Activated naive CD4-positive, alpha-beta T cell treated with anti-CD3 and anti-CD28 coated beads for 36 hours (primary cell): ENCODE measurements around the gene CEBPE. TPM values are rescaled to one million over a fixed set of nuclear protein-coding genes. Genes with fewer than 3 reads are reported as not detected.

Experiments
- CTCF ChIA-PET: fragments of 350-600 bp; sonication (Branson Sonifier 250); formaldehyde crosslinking; loops from one replicate; lab custom pipeline; 2021; ENCODE audit warnings: antibody characterized with exemption; lab: Charles Lee
- DNase-seq: peaks from one replicate; pipeline ENCODE4 v3.0.0-alpha.2; 2020
- H3K27ac Mint-ChIP-seq: one replicate; pipeline ENCODE4 v1.8.0; 2021; ENCODE audit warnings: mild to moderate bottlenecking, mixed read lengths
- H3K27me3 Mint-ChIP-seq: one replicate; pipeline ENCODE4 v1.8.0; 2021; ENCODE audit warnings: low read depth, mixed read lengths
- H3K36me3 Mint-ChIP-seq: one replicate; pipeline ENCODE4 v1.8.0; 2021; ENCODE audit warnings: low read depth, mixed read lengths
- H3K4me1 Mint-ChIP-seq: one replicate; pipeline ENCODE4 v1.8.0; 2021; ENCODE audit warnings: low read depth, mixed read lengths
- H3K4me3 Mint-ChIP-seq: one replicate; pipeline ENCODE4 v1.8.0; 2021; ENCODE audit warnings: mild to moderate bottlenecking, moderate library complexity, mixed read lengths
- H3K9me3 Mint-ChIP-seq: one replicate; pipeline ENCODE4 v1.8.0; 2021; ENCODE audit warnings: mixed read lengths
- intact Hi-C: fragments of 100-400 bp; cut with micrococcal nuclease; formaldehyde crosslinking; loops from one replicate; pipeline ENCODE4 v1.15.1; 2023
- total RNA-seq, 2 experiments: library from RNA; stranded (reverse); gene quantifications; one replicate each; pipeline ENCODE4 v1.2.3, GENCODE V29; 2021

CEBPE gene
- total RNA-seq, 2 experiments from 2014 or later: 0.37 to 0.43 TPM

DNA sequence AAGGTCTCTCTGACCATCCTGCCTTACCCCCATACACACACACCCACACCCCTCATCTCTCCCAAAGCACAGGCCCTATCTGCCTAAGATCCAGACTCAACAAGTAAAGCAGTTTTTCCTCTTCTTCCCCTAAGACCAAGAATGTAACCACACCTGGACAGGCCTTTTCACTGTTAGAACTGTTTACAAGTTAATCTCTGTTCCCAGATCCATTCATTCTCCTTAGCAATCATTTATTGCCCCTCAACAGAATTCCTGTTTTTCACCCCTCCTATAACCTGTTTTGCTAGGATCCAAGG, 12.4 kb downstream of the CEBPE start:
- Mint-ChIP-seq H3K4me3 (no peak overlapping the region), H3K36me3 (no peaks in the 10 kb centered on the region), H3K27me3 (no peaks in the 10 kb centered on the region), H3K9me3 (no peaks in the 10 kb centered on the region), H3K4me1 (no peaks in the 10 kb centered on the region), H3K27ac (no peak overlapping the region)
- intact Hi-C loops: no loop called here
- DNase-seq: no peak
- CTCF ChIA-PET: no interaction called here

DNA sequence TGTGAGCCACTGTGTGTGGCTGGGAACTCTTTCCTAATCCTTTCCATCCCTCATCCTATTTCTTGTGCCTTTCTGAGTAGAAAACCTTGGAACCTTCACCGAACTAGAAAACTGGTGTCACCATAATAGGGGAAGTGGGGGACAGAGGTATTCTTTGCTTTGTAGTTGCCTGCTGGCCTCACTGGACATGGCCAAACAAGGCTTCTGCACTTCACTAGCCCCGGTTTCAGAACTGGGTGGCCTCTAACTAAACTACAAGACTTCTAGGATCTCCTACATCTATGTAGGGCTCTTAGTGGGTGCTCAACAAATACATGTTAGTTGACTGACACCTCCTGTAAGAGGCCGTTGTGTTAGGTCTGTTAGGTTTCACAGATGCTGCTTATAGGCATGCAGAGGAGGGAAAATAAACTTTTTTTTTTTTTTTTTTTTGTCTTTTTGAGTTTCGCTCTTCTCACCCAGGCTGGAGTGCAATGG, 13.7 kb downstream of the CEBPE start:
- Mint-ChIP-seq H3K27me3 (no peaks in the 10 kb centered on the region), H3K9me3 (no peaks in the 10 kb centered on the region), H3K36me3 (peaks cover under 1% of the 10 kb centered on the region), H3K4me3 (no peak overlapping the region), H3K4me1 (no peaks in the 10 kb centered on the region), H3K27ac (no peak overlapping the region)
- intact Hi-C loops: no loop called here
- CTCF ChIA-PET: interaction anchor here (0.7 kb wide), 1 partner anchor 65 kb away, joined by 3 read pairs; no protein-coding TSS in a partner anchor
- DNase-seq: no peak

DNA sequence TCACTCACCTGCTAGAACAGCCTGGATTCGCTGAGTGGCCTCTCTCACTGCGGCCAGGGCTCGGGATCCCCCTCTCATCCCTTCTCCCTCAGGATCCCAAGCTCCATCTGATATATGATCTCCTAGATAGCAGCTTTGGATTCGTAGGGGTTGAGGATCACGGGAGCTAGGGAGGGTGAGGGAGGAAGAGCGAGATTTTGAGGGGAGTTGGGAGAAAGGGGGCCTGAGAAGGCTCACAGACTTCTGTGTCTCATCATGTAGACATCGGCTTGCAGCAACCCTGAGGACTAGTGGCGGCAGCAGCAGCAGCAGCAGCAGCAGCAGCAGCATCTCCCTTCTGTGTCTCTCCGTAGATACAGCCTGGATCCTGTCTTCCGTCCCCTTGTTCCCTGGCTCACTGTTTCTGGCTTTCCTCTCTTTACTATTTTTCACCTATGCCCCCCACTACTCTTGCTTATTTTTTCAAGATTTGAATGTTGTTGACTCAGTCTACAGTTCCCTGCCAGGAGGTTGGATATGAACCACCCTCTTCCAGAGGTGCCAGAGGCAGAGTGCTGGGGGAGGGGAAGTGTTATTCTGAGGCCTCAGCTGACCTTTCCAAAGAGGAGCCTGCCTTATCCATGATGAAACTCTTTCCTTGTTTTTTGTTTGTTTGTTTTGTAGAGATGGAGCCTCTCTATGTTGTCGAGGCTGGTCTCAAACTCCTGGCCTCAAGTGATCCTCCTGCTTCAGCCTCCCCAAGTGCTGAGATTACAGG, 14.3 kb downstream of the CEBPE start, which contains the start of gene CIROP:
TSS of gene CIROP (minus strand) at position 399 of the 757 bp plus-strand sequence. CDS start at position 330, 69 bp downstream.
- CTCF ChIA-PET: interaction anchor here (2.9 kb wide), 1 partner anchor 28 kb away, joined by 12 read pairs; no protein-coding TSS in a partner anchor
- no peak within 1 kb of the TSS for H3K27ac Mint-ChIP-seq
- peaks cover 1% of the 10 kb centered on the region for H3K36me3 Mint-ChIP-seq
- no peaks in the 10 kb centered on the region for H3K27me3 Mint-ChIP-seq
- intact Hi-C loops: no loop called here
- no peaks in the 10 kb centered on the region for H3K9me3 Mint-ChIP-seq
- H3K4me1 Mint-ChIP-seq: no peaks in the 10 kb centered on the region
- DNase-seq: no peak
- H3K4me3 Mint-ChIP-seq: no peak within 1 kb of the TSS

DNA sequence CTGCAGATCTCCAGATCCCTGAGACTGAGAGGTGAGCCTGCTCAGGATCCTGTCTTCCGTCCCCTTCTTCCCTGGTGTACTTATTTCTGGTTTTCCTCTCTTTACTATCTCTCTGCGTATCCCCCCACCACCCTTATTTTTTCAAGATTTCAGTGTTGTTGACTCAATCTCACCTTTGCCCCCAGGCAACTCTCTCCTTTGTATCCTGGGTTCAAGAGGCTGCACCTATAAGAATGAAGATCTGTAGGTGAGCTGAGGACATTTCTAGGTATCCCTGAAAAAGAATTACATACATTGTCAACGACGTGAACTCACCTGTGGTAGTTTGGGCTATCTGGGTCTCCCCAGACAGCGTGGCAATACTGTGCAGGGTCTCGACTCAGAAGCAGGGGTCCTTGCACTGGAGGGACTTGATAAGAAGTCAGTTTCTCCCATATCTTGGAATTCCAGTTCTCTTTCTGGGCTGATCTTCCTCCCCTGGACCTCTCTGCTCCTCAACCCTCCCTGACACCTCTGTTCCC, 14.9 kb downstream of the CEBPE start:
- Mint-ChIP-seq H3K36me3 (peaks cover 3% of the 10 kb centered on the region), H3K27ac (no peak overlapping the region), H3K9me3 (no peaks in the 10 kb centered on the region), H3K27me3 (no peaks in the 10 kb centered on the region), H3K4me3 (no peak overlapping the region), H3K4me1 (no peaks in the 10 kb centered on the region)
- CTCF ChIA-PET: interaction anchor here (1.2 to 2.9 kb wide), 3 partner anchors 17 to 35 kb away, joined by 3 to 12 read pairs (median 4); no protein-coding TSS in a partner anchor
- intact Hi-C loops: no loop called here
- DNase-seq: no peak

DNA sequence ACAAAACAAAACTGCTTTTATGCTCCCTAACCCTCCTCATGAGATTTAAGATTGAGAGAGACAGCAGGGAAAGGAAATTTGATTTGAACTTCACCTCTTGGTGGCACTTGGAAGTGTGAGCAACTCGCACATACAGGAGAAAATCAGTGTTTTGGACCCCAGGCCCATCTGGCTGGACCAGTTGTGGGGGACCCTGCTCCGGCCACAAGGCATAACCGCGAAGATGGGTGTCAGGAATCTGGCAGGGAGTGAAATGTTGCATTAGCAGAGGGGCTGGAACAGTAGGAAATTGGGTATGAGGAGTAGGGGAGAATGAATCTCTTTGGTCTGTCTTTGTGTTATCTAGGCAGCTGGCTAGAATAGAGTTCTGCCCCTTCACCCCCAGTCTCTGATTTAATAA, 15.5 kb downstream of the CEBPE start:
- intact Hi-C loops: no loop called here

DNA sequence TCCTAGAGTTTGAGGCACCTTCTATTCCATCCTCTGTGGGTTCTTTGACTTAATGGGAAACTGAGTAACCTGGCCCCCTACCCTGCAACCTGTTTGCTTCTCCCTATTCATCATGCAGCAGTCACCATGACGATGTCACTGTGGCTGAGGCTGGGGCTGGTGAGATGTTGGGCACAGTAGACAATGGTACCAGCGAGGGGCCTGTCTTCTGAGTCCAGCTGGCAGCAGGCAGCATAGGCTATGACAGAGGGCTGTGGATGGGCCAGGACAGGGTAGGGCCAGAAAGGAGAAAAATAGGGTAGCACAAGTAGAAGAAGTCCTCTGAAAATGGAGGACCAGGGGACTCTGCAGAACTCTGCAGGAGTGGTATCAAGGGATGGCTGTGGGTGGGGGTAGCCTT, 16.3 kb downstream of the CEBPE start:
- Mint-ChIP-seq H3K36me3 (peaks cover 9% of the 10 kb centered on the region), H3K4me1 (peaks cover under 1% of the 10 kb centered on the region), H3K27me3 (no peaks in the 10 kb centered on the region), H3K9me3 (no peaks in the 10 kb centered on the region), H3K4me3 (no peak overlapping the region), H3K27ac (no peak overlapping the region)
- intact Hi-C loops: no loop called here
- CTCF ChIA-PET: interaction anchor here (1.6 to 2.9 kb wide), 4 partner anchors 17 to 34 kb away, joined by 3 to 12 read pairs (median 5); no protein-coding TSS in a partner anchor
- DNase-seq: no peak

More for the DNA sequence above, 15.5 kb downstream of the CEBPE start:
- CTCF ChIA-PET: interaction anchor here (1.2 to 2.9 kb wide), 4 partner anchors 17 to 35 kb away, joined by 3 to 12 read pairs (median 4); no protein-coding TSS in a partner anchor
- no peaks in the 10 kb centered on the region for H3K9me3 Mint-ChIP-seq
- no peaks in the 10 kb centered on the region for H3K4me1 Mint-ChIP-seq
- peaks cover 4% of the 10 kb centered on the region for H3K36me3 Mint-ChIP-seq
- no peak for DNase-seq
- no peak overlapping the region for H3K27ac Mint-ChIP-seq
- no peak overlapping the region for H3K4me3 Mint-ChIP-seq
- H3K27me3 Mint-ChIP-seq: no peaks in the 10 kb centered on the region

DNA sequence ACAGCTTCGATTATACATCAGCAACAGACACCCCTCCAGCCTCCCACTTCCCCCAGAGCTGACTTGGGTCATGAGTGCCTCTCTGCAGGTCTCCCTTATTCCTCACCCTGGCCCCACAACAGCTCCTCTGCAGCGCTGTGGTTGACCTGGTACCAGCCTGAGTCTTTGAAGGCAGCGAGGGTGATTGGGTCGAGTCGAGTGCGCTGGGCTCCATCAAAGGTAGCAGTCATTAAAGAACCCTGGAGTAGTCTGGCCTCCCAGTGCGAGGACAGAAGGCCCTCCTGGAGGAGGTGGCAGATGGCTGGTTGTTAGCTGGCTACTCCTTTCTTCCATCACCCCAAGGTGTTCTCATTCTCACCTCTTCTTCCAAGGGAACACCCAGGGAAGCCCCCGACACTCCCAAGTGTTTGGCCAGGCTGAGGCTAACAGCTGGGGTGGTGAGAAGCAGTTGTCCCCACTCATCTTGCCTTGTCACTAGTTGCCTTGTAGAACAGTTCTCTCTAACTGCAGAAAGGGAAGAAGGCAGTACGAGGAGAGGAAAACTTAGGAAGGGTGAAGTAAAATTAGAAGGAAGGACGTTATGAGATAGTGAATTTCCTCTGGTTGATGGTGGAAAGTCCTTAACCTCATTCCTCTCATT, 16.9 kb downstream of the CEBPE start:
- no peaks in the 10 kb centered on the region for H3K27me3 Mint-ChIP-seq
- no peaks in the 10 kb centered on the region for H3K9me3 Mint-ChIP-seq
- H3K27ac Mint-ChIP-seq: no peak overlapping the region

DNA sequence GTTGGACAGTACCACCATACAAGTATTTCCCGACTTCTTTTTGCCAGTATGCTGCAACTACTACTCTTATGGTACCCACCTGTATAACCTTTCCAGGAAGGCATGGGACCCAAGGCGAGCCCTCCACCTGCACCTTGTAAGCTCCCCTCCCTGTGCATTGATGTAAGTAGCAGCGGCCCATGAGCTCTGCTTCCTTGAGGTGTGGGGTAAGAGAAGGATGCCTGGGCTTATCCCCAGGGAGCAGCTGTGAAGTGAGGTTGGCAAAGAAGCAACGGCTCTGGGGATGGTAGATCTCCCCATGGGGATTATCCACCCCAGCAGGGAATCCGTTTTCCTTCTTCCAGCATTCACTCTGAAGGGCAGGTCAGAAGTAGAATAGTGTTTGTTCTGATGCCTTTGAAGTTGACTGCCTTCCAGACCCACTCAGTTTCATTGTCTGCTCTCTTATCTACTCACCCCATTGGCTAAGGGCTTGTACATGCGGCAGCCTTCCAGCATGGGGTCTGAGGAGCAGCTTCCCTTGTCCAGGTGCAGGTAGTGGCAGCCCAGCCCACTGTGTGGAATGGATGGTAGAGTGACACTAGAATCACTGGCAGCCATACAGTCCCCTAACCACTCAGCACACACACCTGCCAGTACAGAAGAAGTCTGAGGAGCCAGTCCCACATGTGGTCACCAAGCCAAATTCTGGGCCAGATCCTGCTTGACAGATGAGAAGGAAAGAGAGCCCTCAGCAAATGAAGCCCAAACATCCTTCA, 17.7 kb downstream of the CEBPE start:
- CTCF ChIA-PET: interaction anchor here (1.5 to 2.7 kb wide), 3 partner anchors 19 to 33 kb away, joined by 5 to 15 read pairs (median 6); no protein-coding TSS in a partner anchor
- H3K4me1 Mint-ChIP-seq: peaks cover 15% of the 10 kb centered on the region
- intact Hi-C loops: no loop called here
- no peaks in the 10 kb centered on the region for H3K9me3 Mint-ChIP-seq
- DNase-seq: no peak
- H3K27me3 Mint-ChIP-seq: no peaks in the 10 kb centered on the region
- peaks cover 19% of the 10 kb centered on the region for H3K36me3 Mint-ChIP-seq
- H3K27ac Mint-ChIP-seq: no peak overlapping the region
- H3K4me3 Mint-ChIP-seq: no peak overlapping the region

More for the DNA sequence above, 16.9 kb downstream of the CEBPE start:
- Mint-ChIP-seq H3K4me3 (no peak overlapping the region), H3K36me3 (peaks cover 15% of the 10 kb centered on the region), H3K4me1 (peaks cover 8% of the 10 kb centered on the region)
- no peak for DNase-seq
- CTCF ChIA-PET: interaction anchor here (1.5 to 2.9 kb wide), 4 partner anchors 18 to 33 kb away, joined by 3 to 12 read pairs (median 6); no protein-coding TSS in a partner anchor
- intact Hi-C loops: no loop called here

DNA sequence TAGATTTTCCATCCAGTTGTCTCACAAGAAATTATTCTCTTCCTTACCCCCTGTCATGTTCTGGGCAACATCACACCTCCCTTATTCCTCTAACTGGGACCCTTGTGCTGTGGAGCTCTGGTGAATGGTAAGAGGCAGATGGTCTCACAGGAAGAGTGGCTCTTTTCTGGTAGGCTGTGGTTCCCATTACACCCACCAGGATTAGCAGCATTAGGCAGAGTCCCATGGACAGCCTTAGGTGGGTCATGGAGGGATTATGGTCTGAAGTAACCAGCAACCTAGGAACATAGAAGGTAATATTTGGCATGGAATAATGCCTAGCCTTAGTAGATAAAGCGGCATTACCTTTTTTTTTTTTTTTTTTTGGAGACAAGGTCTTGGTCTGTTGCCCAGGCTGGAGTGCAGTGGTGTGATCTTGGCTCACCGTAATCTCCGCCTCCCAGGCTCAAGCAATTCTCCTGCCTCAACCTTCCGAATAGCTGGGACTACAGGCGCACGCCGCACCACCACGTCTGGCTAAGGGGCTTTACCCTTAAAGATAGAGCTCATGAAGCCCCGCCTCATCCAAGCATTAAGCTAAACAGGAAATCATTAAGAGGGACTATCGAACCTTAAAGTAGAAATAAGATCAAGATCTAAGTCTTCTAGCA, 19.7 kb downstream of the CEBPE start:
- H3K27me3 Mint-ChIP-seq: no peaks in the 10 kb centered on the region
- H3K4me3 Mint-ChIP-seq: no peak overlapping the region
- H3K36me3 Mint-ChIP-seq: peaks cover 19% of the 10 kb centered on the region
- H3K4me1 Mint-ChIP-seq: peaks cover 15% of the 10 kb centered on the region
- intact Hi-C loops: no loop called here
- H3K9me3 Mint-ChIP-seq: no peaks in the 10 kb centered on the region
- CTCF ChIA-PET: interaction anchor here (1.0 to 2.7 kb wide), 4 partner anchors 9 to 30 kb away, joined by 3 to 15 read pairs (median 6); no protein-coding TSS in a partner anchor
- no peak overlapping the region for H3K27ac Mint-ChIP-seq
- no peak for DNase-seq

DNA sequence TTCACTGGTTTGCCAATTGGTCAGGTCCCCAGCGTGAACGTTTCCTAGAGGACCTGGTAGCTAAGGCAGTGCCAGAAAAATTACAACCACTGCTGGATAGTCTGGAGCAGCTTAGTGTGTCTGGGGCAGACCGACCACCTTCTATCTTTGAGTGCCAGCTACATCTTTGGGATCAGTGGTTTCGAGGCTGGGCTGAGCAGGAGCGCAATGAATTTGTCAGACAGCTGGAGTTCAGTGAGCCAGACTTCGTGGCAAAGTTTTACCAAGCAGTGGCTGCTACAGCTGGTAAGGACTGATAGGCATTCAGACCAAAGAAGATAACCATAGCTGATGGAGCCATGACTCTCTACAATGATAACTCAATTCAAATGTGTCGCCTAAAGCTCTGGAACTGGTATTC, 21.3 kb downstream of the CEBPE start:
- peaks cover 23% of the 10 kb centered on the region for H3K4me1 Mint-ChIP-seq
- H3K9me3 Mint-ChIP-seq: no peaks in the 10 kb centered on the region
- H3K27ac Mint-ChIP-seq: no peak overlapping the region
- no peak overlapping the region for H3K4me3 Mint-ChIP-seq
- DNase-seq: no peak
- CTCF ChIA-PET: interaction anchor here (4.9 to 5.3 kb wide), 3 partner anchors 20 to 29 kb away, joined by 38 to 45 read pairs (median 42); partner anchors contain the start of gene CEBPE
- peaks cover 23% of the 10 kb centered on the region for H3K36me3 Mint-ChIP-seq
- no peaks in the 10 kb centered on the region for H3K27me3 Mint-ChIP-seq
- intact Hi-C loops: no loop called here
